ENCODE data around the gene EED.

DNA sequence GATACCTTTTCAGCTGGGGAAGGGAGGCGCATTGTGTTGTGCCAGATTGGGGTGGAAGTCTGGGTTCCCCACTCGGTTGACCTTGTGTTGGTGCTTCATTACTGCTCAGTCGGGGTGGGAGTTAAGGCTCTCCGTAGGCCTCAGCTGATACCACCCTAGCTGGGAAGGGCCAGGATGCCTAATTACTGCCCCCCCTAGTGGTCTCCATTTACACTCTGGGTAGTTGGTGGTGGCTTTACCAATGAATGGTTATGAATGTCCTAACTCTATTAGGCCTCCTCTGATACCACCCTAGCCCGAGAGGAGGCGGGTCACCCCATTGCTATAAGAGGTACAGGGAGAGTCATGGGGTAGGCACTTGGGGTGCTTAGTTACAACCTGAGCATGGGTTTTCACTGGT, 29.9 kb downstream of the EED start:
- TF ChIP-seq POLR2A (IDR thresholded peaks at IDR 0.05): no peak
- TF ChIP-seq, protein P1, sequence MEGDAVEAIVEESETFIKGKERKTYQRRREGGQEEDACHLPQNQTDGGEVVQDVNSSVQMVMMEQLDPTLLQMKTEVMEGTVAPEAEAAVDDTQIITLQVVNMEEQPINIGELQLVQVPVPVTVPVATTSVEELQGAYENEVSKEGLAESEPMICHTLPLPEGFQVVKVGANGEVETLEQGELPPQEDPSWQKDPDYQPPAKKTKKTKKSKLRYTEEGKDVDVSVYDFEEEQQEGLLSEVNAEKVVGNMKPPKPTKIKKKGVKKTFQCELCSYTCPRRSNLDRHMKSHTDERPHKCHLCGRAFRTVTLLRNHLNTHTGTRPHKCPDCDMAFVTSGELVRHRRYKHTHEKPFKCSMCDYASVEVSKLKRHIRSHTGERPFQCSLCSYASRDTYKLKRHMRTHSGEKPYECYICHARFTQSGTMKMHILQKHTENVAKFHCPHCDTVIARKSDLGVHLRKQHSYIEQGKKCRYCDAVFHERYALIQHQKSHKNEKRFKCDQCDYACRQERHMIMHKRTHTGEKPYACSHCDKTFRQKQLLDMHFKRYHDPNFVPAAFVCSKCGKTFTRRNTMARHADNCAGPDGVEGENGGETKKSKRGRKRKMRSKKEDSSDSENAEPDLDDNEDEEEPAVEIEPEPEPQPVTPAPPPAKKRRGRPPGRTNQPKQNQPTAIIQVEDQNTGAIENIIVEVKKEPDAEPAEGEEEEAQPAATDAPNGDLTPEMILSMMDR (IDR thresholded peaks at IDR 0.05): no peak

Measured in thyroid gland (tissue), 4 donors.